ENCODE results near the gene LMBRD2.
"Not testable (repeated sequence)": the region's sequence is repeated elsewhere in the genome, so short reads cannot be mapped to it uniquely, and the experiment has no call there.

Gene LMBRD2

DNA sequence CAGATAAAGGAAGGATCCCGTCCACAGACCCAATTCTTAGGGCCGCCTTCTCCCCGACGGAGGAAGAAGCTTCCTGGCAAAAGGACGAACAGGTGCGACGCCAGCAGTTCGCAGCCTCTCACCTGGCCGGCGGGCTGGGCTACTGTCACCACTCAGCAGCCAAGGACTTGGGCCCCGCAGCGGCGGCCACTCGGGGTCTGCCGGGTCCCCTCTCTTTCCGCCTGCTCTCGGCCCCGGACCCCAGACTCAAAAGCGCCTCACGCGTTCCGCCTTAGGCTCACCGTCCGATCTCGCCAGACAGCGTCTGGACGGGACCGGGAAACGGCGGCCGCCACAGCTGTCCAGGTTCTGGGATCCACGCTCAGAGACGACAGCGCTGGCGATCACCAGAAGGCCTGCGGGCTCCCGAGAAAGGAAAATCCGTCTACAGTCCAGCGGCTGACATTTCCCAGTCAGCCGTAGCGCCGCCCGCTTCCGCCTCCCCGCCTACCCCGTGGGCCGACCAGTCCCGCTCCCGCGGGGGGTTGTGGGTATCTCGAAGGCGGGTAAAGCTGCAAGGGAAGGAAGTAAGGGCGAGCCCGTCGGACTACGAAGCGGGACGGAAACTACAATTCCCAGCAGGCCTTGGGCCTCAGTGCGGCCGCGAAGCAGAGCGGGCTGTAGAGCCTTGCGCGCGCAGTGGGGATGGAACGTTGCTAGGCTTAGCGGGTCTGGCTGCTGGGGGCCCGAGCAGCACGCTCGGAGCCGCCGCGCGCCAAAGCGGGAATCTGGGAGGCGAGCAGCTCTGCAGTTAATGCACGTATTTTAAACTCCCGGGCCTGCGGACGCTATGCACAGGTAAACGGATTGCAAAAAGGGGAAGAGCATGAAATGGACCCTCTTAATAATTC, at the start of gene LMBRD2, which contains the start of gene SKP2:
TSS of gene LMBRD2 (minus strand) at position 454 of the 890 bp plus-strand sequence. CDS start 8,538 bp downstream, outside the sequence.
TSS of gene SKP2 (plus strand) at position 678 of the 890 bp plus-strand sequence. CDS start at position 830, 152 bp downstream.
- peak; percentile 95 for DNase-seq (ENCODE audit: low read depth, low spot score)

DNA sequence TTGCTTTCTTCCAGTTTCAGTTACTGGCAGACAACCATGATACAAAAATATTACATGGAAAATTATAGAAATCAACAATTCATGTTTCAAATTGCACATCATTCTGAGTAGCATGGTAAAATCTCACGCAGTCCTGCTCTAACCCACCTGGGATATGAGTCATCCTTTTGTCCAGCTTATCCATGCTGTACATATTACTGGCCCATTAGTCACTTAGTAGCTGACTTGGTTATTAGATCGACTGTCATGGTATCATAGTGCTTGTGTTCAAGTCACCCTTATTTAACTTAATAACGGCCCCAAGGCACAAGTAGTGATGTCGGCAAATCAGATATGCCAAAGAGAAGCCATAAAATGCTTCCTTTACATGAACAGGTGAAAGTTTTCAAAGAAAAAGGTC, 48.8 kb upstream of the LMBRD2 start:
- no peak for DNase-seq (ENCODE audit: low read depth, low spot score)

DNA sequence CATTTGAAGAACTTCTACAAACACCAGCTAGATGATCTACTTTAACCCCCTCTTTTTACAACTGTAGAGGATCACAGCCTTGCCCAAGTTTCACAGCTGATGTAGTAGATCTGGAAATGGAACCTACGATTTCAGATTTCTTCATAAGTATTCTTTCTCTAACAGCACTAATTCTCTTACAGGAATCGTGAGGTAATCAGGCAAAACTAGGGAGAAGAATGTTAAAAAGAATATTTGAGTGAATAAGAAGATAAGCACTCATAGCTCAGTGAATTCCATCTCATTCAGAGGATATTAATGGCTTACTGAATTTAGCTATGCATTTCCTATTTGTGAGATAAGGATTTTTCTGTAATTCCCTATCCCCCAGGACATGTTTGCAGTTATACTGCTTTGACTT, 47.9 kb upstream of the LMBRD2 start:
- DNase-seq (ENCODE audit: low read depth, low spot score), result no peak

DNA sequence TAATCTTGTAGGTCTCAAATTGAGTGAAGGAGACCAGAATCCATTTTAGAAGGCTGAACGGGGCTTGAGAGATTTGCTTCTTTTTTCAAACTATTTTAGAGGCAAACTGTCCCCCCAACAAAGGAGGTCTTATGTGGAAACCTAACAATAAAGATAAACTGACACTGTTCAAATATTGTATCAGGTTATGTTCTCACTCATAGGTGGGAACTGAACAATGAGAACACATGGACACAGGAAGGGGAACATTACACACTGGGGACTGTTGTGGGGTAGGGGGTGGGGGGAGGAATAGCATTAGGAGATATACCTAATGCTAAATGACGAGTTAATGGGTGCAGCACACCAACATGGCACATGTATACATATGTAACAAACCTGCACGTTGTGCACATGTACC, 47.1 kb upstream of the LMBRD2 start:
- DNase-seq (ENCODE audit: low read depth, low spot score), result not testable (repeated sequence)

DNA sequence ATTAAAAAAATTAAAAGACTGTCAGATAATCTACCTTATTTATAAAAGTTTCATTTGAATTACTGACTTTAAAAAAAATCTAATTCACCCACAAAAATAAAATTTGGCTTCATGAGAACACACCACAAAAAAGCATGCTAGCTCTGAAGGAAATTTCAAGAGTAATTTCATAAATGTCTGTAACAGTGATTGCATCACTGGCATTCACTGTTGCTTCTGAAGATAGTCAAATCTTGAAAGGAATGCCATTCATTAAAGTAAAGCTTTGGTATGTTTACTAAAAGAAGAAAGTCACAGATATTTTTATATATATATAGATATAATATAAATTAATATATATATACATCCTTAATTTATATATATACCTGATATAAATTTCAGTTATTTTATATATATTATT, 46.6 kb upstream of the LMBRD2 start:
- no peak for DNase-seq (ENCODE audit: low read depth, low spot score)

DNA sequence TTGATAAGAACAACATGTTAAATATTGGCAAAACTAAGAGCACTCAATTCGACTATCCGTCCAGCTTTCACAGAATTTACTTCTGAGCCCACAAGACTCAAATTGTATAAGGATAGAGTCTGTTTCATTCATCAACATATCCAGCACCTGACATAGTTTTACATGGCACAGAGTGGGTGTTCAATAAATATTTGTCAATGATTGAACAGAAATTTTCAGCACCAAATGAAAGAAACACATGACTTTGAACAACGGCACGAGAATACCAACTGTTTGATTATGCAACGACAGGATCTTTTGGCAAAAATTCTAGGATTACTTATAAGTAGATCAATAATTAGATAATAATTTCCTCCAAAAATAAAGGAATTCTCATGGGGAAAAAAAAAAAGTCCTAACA, 42.1 kb upstream of the LMBRD2 start:
- no peak for DNase-seq (ENCODE audit: low read depth, low spot score)

DNA sequence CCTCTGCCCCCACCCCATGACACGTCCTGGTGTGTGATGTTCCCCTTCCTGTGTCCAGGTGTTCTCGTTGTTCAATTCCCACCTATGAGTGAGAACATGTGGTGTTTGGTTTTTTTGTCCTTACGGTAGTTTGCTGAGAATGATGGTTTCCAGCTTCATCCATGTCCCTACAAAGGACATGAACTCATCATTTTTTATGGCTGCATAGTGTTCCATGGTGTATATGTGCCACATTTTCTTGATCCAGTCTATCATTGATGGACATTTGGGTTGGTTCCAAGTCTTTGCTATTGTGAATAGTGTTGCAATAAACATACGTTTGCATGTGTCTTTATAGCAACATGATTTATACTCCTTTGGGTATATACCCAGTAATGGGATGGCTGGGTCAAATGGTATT, 32.7 kb upstream of the LMBRD2 start:
- not testable (repeated sequence) for DNase-seq (ENCODE audit: low read depth, low spot score)

DNA sequence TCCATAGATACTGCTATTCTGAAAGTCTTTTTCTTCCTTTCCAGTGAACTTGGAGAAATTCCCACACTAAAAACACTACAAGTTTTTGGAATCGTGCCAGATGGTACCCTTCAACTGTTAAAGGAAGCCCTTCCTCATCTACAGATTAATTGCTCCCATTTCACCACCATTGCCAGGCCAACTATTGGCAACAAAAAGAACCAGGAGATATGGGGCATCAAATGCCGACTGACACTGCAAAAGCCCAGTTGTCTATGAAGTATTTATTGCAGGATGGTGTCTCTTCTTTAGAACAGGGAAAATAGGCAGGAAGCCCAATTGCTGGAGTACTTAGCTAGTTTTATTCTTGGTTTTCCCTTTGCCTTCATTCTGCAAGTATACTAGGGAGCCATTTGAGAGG, 30.1 kb upstream of the LMBRD2 start:
- DNase-seq (ENCODE audit: low read depth, low spot score), result no peak

DNA sequence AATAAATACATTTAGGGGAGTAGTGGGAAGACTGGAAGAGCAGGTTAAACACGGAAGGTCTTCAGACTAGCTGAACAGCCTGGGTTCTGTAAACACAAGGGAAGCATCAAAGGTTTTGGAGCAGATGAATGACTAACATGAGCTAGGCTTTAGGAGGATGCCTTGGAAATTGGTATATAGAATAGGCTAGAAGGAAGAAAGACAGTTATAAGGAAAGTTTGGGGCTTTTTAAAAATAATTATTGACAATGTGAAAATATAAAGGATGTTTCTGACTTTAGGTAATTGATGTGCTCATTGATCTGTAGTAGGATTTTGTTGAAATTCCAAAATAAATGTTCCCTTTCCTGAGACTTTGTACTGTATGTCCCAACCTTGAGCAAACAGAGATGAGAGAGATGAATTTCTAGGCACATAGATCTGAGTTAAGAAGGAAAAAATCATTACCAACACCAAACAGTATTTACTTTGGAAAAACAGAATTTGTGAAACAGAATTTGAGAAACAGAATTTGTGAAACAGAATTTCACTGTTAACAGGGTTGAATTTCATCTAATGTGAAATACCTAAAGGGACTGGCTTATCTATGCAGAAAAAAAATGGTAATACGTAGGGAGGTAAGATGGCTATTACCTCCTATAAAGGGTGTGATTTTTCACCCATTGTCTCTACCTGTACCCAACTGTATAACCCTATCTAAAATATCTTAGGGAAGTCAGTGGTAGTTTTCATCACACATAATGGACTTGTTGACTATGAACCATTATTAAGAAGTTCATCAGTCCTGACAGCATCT, 29.1 kb upstream of the LMBRD2 start:
- DNase-seq (ENCODE audit: low read depth, low spot score), result no peak

DNA sequence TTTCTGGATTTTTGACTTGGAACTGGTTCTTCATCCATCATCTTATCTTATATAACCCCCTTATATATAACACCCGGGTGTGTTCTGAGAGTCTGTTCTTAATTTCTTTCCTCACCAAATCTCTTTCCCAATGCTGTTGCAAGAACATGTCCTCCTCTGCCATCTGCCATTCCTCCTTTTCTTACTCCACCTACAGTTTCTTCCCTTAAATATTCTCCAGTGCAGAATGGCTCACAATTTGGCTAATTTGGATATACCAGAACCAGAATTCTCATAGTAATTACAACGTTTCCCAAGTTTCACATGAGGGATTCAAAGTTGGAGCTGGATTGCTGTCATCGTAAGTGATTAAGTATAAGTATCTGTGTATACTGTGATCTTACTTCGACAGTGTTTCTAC, 28.3 kb upstream of the LMBRD2 start:
- no peak for DNase-seq (ENCODE audit: low read depth, low spot score)

DNA sequence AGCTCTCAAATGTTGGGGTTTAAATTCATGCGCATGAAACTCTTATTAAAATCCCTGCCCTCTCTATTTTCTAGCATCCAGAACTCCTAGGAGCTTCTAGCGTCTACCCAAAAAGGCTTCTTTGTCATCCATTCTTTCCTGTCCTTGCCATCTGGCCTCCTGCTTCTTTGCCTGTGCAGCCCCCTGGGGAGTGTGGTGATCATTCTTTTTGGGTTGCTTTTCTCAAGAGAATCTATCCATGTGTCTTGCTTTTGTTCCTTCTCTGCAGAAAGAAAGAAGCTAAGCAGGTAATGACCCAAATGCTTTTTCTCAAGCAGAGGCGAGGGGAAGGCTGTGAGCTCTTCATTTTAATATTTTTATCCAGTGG, 26.8 kb upstream of the LMBRD2 start:
- DNase-seq (ENCODE audit: low read depth, low spot score), result no peak

DNA sequence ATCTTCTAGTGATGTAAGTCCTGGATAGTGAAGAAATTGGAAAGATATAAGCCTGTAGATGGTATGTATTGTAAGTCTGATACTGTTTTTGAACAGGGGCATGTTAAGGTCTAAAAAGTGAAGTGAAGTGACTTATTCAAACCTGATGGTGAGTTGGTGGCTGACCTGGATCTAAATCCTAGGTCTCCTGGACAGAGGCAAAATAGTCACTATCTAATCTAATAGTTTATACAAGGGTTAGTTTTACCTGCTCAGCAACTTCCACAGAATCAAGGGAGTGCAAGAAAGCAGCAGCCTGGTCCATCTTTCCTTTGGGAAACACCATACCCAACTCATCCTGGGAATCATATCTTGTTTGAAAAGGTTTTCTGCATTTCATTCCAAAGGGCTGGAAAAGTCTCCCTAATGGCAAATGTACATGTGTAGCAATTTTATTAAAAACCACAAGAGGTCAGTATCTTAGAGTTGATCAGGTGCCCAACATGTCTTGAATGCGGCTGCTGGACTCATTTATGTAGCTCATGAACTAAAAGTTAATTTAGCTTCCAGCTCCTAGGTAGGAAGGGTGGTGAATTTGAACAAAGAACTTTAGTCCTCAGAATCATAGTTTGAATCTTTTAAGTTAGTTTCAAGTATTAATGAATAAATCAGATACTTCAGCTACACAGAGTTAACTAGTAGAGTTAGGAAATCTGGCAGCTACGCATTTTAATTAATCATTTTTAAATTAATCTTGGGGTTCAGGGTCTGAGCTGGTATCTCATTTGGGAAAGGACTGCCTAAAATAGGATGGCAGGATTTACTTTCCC, 26.2 kb upstream of the LMBRD2 start:
- DNase-seq (ENCODE audit: low read depth, low spot score), result no peak

DNA sequence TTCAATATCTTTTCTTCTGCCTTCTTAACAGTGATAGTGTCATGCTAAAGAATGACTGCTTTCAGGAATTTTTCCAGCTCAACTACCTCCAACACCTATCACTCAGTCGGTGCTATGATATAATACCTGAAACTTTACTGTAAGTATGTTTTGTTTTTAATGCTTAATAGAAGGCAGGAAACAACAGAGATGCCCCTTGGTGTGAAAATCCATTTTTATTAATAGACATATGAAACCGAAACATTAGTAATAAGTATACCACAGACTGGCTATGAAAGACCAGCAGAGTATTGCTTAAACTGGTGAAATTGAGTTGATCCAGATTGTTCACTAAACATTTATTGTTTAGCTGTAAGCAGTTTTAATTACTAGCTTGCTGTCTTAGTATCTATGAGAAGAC, 25.5 kb upstream of the LMBRD2 start:
- DNase-seq (ENCODE audit: low read depth, low spot score), result no peak

DNA sequence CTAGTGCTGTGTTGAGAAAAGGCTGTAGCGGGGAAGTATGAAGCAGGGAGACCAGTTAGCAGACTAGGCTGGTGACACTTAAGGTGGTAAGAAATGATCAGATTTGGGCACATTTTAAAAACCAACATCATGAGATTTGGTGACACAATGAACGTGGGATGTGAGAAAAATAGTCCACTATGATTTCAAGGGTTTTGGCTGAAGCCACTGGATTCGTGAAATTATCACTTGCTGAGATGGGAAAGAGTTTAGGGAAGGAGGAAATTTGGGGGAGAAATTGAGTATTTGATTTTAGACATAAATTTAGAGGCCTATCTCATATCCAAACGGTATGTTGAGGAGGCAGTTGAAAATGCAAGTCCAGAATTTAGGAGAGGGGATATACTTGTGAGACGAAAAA, 23.4 kb upstream of the LMBRD2 start:
- DNase-seq (ENCODE audit: low read depth, low spot score), result no peak

DNA sequence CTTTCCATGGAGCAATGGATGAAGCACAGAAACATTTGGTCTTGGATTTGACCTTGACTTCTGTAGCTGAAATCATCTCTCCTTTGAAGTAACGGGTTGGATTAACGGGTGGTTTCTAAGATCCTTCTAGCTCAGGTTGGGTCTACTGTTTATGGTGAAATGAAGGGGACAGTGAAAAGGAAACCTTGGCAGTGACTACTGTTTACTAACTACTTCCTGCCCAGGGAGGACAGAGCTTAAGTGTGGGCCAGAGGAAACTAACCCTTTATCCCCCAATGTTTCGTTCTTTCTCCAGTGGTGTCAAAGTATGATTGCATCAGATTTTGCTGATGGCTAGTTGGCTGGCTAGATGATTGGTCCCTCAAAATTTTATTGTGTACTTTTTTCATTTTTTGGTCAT, 22.4 kb upstream of the LMBRD2 start:
- DNase-seq (ENCODE audit: low read depth, low spot score), result no peak

DNA sequence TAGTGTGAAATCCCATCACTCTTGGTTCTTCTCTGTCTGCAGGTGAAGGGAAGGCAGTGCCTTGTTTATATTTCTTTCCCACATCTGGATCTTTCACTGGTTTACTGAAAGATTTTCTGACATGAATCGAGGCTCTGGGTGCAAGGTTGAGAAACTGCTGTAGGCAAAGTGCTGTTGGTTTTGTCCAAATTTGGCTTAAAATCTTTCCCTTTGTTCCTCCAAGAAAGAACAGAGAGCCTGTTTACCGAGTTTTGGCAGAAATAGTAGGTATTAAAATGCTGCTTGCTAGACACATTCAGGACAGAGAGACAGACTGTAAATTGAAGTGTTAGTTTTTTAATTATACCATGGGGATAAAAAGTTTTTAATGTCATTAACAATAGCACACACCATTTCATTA, 21.7 kb upstream of the LMBRD2 start:
- DNase-seq (ENCODE audit: low read depth, low spot score), result no peak

DNA sequence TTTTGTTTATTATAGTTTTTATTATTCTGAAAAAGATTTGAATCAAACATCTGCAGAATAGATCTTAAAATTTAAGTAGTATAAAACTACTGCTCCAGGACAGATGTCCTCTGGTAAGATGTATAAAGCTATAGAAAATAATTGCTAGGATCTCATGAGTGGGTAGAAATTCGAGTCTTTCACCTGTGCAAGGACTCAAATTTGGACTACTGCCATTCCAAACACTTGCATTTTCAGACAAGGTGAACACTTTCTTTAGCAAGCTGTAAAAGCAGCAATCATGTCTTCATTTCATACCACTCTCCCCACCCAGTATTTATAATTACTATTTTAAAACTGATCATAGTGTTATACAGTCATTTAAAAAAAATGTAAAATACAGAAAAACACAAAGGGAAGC, 20.9 kb upstream of the LMBRD2 start:
- DNase-seq (ENCODE audit: low read depth, low spot score), result no peak

DNA sequence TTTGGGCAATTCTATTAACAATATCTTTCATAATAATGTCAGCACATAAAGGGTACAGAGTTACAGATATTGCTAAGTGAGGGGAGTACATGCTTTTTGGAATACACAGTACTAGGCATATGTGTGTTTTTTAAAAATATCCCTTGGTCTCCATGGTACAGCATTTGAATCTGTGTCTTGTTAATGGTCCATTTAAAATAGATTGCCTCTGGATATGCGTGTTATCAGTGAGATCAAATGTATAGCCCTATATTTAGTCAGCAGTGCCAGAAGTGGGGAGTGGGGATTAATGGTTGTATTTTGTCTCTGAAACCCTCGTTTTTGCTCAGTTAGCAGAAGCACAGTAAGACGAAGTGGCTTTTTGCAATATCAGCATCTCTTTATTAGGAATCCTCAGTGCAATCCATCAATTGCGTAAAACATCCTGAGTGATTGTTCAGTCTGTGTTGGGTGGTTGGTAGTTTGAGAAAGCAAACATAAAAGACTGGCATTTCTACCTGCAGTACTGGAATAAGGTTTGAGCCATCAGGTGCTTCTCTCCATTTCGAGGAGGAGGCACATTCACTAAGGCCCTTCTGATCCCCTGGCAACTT, 19.2 kb upstream of the LMBRD2 start:
- DNase-seq (ENCODE audit: low read depth, low spot score), result no peak

DNA sequence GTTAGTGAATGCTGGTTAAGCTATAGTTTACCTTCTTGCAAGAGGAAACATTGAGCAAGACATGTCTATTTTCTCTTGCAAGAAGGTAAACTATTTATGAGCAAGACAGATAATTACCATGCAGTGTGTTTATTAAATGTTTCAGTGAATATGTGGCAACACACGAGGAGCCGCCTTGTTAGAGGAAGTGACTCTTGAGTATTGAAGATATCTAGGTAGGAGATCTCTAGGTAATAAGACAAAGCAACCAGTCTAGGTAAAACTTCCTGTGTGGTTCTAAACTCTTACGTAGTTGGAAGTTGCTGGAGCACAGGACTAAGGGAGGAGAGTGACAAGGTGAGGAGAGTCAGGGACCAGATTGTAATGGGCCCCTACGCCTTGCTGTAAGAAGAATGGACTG, 17.1 kb upstream of the LMBRD2 start:
- DNase-seq (ENCODE audit: low read depth, low spot score), result no peak

DNA sequence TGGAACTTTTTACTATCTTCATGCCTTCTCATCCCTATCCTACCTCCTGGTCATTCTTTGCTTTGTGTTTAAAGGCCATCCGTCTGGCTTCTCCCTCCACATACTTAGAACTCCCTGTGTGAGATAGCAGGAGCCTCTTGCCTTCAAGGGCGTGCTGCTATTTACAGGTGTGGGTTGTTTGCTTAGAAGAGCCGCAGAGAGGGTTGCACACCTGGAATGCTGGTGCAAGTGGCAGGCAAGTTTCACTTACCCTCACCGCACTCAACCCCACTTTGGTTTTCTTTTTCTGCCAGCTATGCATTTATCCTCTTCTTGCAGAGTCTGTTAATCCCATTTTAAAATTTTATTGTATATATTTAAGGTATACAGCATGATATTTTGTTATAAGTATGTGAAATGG, 12.8 kb upstream of the LMBRD2 start:
- no peak for DNase-seq (ENCODE audit: low read depth, low spot score)

DNA sequence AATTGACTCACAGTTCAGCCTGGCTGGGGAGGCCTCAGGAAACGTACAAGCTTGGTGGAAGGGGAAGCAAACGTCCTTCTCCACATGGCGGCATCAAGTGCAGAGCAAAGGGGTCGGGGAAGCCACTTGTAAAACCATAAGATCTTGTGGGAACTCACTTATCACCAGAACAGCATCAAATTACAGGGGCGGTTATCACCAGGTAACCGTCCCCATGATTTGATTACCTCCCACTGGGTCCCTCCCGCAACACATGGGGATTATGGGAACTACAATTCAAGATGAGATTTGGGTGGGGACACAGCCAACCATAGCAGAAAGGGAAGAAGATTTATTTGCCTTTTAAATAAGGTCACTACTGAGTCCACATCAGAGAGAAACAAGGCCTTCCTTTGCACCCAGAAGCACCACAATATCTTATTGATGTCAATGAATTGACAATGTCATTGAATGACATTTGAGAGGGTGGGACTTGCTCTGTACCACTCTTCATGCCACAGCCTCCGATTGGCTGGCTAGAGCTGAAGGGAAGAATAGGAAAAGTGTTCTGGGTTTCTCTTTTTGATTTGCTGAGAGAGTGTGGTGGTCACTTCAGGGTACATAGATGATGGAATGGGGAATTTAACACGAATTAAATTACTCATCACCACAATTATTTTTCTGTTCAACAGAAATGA, 11.3 kb upstream of the LMBRD2 start:
- no peak for DNase-seq (ENCODE audit: low read depth, low spot score)

All from iPS DF 19.7 (cell line).